ENCODE measurements around the gene TMEM51.

Gene TMEM51

GRCh38 chr1:15192916-15193550, 39.5 kb downstream of the TMEM51 start:
- no peak overlapping the region for H3K4me3 ChIP-seq (ENCODE audit: low read length)
- DNase-seq (ENCODE audit: low read depth): no peak
- TF ChIP-seq CTCF (conservative IDR thresholded peaks at IDR 0.05; ENCODE audit: low read length): no peak

- TF ChIP-seq CTCF (conservative IDR thresholded peaks at IDR 0.05; ENCODE audit: low read length): no peak
- no peak overlapping the region for H3K4me3 ChIP-seq (ENCODE audit: low read length)
- DNase-seq (ENCODE audit: low read depth): no peak
These were observed 42.0 kb downstream of the TMEM51 start for GRCh38 chr1:15195420-15196052.

GRCh38 chr1:15196069-15196468, 42.5 kb downstream of the TMEM51 start:
- TF ChIP-seq CTCF (conservative IDR thresholded peaks at IDR 0.05; ENCODE audit: low read length): no peak
- no peak overlapping the region for H3K4me3 ChIP-seq (ENCODE audit: low read length)
- no peak for DNase-seq (ENCODE audit: low read depth)

GRCh38 chr1:15196807-15197530, 43.4 kb downstream of the TMEM51 start:
- DNase-seq (ENCODE audit: low read depth): no peak
- no peak for TF ChIP-seq CTCF (conservative IDR thresholded peaks at IDR 0.05; ENCODE audit: low read length)
- no peak overlapping the region for H3K4me3 ChIP-seq (ENCODE audit: low read length)

- no peak for DNase-seq (ENCODE audit: low read depth)
- H3K4me3 ChIP-seq (ENCODE audit: low read length): no peak overlapping the region
- no peak for TF ChIP-seq CTCF (conservative IDR thresholded peaks at IDR 0.05; ENCODE audit: low read length)
These were observed 44.3 kb downstream of the TMEM51 start for GRCh38 chr1:15197591-15198447.

- no peak for DNase-seq (ENCODE audit: low read depth)
- H3K4me3 ChIP-seq (ENCODE audit: low read length): no peak overlapping the region
- TF ChIP-seq CTCF (conservative IDR thresholded peaks at IDR 0.05; ENCODE audit: low read length): no peak
These were observed 45.1 kb downstream of the TMEM51 start for GRCh38 chr1:15198684-15199083.
